ENCODE results near the gene TMEM53.
"Not testable (repeated sequence)": the region's sequence is repeated elsewhere in the genome, so short reads cannot be mapped to it uniquely, and the experiment has no call there.

TMEM53 gene

GRCh38 chr1:44714532-44714931 is 40.3 kb upstream of the TMEM53 start:
- Histone ChIP-seq H3K4me3 (ENCODE audit: low read length) (no peak overlapping the region), H3K9ac (ENCODE audit: low read length) (no peak overlapping the region), H3K27ac (ENCODE audit: low read length) (no peak overlapping the region)

GRCh38 chr1:44713321-44713781 is 39.1 kb upstream of the TMEM53 start:
- no peak overlapping the region for H3K4me3 ChIP-seq (ENCODE audit: low read length)
- H3K36me3 ChIP-seq (ENCODE audit: control insufficient read depth, low read depth, low read length), result no peaks in the 10 kb centered on the region
- H3K9me3 ChIP-seq (ENCODE audit: control insufficient read depth, low read depth, low read length), result no peaks in the 10 kb centered on the region
- no peak overlapping the region for H3K27ac ChIP-seq (ENCODE audit: low read length)
- peaks cover 3% of the 10 kb centered on the region for H3K4me1 ChIP-seq (ENCODE audit: control insufficient read depth, low read depth, low read length)
- no peaks in the 10 kb centered on the region for H3K27me3 ChIP-seq (ENCODE audit: control insufficient read depth, insufficient read depth, low read length)
- H3K9ac ChIP-seq (ENCODE audit: low read length), result no peak overlapping the region

More at GRCh38 chr1:44714532-44714931, 40.3 kb upstream of the TMEM53 start:
- Histone ChIP-seq H3K27me3 (ENCODE audit: control insufficient read depth, insufficient read depth, low read length) (no peaks in the 10 kb centered on the region), H3K36me3 (ENCODE audit: control insufficient read depth, low read depth, low read length) (no peaks in the 10 kb centered on the region), H3K4me1 (ENCODE audit: control insufficient read depth, low read depth, low read length) (peaks cover 3% of the 10 kb centered on the region), H3K9me3 (ENCODE audit: control insufficient read depth, low read depth, low read length) (no peaks in the 10 kb centered on the region)

GRCh38 chr1:44707959-44708831 is 33.9 kb upstream of the TMEM53 start:
- Histone ChIP-seq H3K27me3 (ENCODE audit: control insufficient read depth, insufficient read depth, low read length) (no peaks in the 10 kb centered on the region), H3K36me3 (ENCODE audit: control insufficient read depth, low read depth, low read length) (no peaks in the 10 kb centered on the region), H3K9ac (ENCODE audit: low read length) (no peak overlapping the region), H3K4me3 (ENCODE audit: low read length) (no peak overlapping the region), H3K4me1 (ENCODE audit: control insufficient read depth, low read depth, low read length) (no peaks in the 10 kb centered on the region), H3K9me3 (ENCODE audit: control insufficient read depth, low read depth, low read length) (no peaks in the 10 kb centered on the region), H3K27ac (ENCODE audit: low read length) (no peak overlapping the region)

- no peak overlapping the region for H3K9ac ChIP-seq (ENCODE audit: low read length)
- no peaks in the 10 kb centered on the region for H3K27me3 ChIP-seq (ENCODE audit: control insufficient read depth, insufficient read depth, low read length)
- no peaks in the 10 kb centered on the region for H3K9me3 ChIP-seq (ENCODE audit: control insufficient read depth, low read depth, low read length)
- no peak overlapping the region for H3K4me3 ChIP-seq (ENCODE audit: low read length)
- no peaks in the 10 kb centered on the region for H3K36me3 ChIP-seq (ENCODE audit: control insufficient read depth, low read depth, low read length)
- no peaks in the 10 kb centered on the region for H3K4me1 ChIP-seq (ENCODE audit: control insufficient read depth, low read depth, low read length)
- no peak overlapping the region for H3K27ac ChIP-seq (ENCODE audit: low read length)
Measured at GRCh38 chr1:44707112-44707881, 33.0 kb upstream of the TMEM53 start.

- no peak overlapping the region for H3K4me3 ChIP-seq (ENCODE audit: low read length)
- no peak overlapping the region for H3K27ac ChIP-seq (ENCODE audit: low read length)
- H3K9ac ChIP-seq (ENCODE audit: low read length), result no peak overlapping the region
- no peaks in the 10 kb centered on the region for H3K36me3 ChIP-seq (ENCODE audit: control insufficient read depth, low read depth, low read length)
- no peaks in the 10 kb centered on the region for H3K27me3 ChIP-seq (ENCODE audit: control insufficient read depth, insufficient read depth, low read length)
- no peaks in the 10 kb centered on the region for H3K4me1 ChIP-seq (ENCODE audit: control insufficient read depth, low read depth, low read length)
- no peaks in the 10 kb centered on the region for H3K9me3 ChIP-seq (ENCODE audit: control insufficient read depth, low read depth, low read length)
Measured at GRCh38 chr1:44705938-44706337, 31.7 kb upstream of the TMEM53 start.

- no peaks in the 10 kb centered on the region for H3K9me3 ChIP-seq (ENCODE audit: control insufficient read depth, low read depth, low read length)
- no peaks in the 10 kb centered on the region for H3K4me1 ChIP-seq (ENCODE audit: control insufficient read depth, low read depth, low read length)
- H3K27ac ChIP-seq (ENCODE audit: low read length), result no peak overlapping the region
- no peak overlapping the region for H3K4me3 ChIP-seq (ENCODE audit: low read length)
- no peaks in the 10 kb centered on the region for H3K27me3 ChIP-seq (ENCODE audit: control insufficient read depth, insufficient read depth, low read length)
- no peaks in the 10 kb centered on the region for H3K36me3 ChIP-seq (ENCODE audit: control insufficient read depth, low read depth, low read length)
- H3K9ac ChIP-seq (ENCODE audit: low read length), result no peak overlapping the region
Measured at GRCh38 chr1:44705470-44705869, 31.2 kb upstream of the TMEM53 start.

GRCh38 chr1:44701141-44701573 is 26.9 kb upstream of the TMEM53 start:
- Histone ChIP-seq H3K4me3 (ENCODE audit: low read length) (no peak overlapping the region), H3K4me1 (ENCODE audit: control insufficient read depth, low read depth, low read length) (no peaks in the 10 kb centered on the region), H3K36me3 (ENCODE audit: control insufficient read depth, low read depth, low read length) (no peaks in the 10 kb centered on the region), H3K9ac (ENCODE audit: low read length) (no peak overlapping the region), H3K27me3 (ENCODE audit: control insufficient read depth, insufficient read depth, low read length) (no peaks in the 10 kb centered on the region), H3K27ac (ENCODE audit: low read length) (no peak overlapping the region), H3K9me3 (ENCODE audit: control insufficient read depth, low read depth, low read length) (no peaks in the 10 kb centered on the region)

- H3K9me3 ChIP-seq (ENCODE audit: control insufficient read depth, low read depth, low read length), result no peaks in the 10 kb centered on the region
- H3K36me3 ChIP-seq (ENCODE audit: control insufficient read depth, low read depth, low read length), result no peaks in the 10 kb centered on the region
- H3K27ac ChIP-seq (ENCODE audit: low read length), result no peak overlapping the region
- no peaks in the 10 kb centered on the region for H3K27me3 ChIP-seq (ENCODE audit: control insufficient read depth, insufficient read depth, low read length)
- no peaks in the 10 kb centered on the region for H3K4me1 ChIP-seq (ENCODE audit: control insufficient read depth, low read depth, low read length)
- H3K9ac ChIP-seq (ENCODE audit: low read length), result no peak overlapping the region
- no peak overlapping the region for H3K4me3 ChIP-seq (ENCODE audit: low read length)
Measured at GRCh38 chr1:44700573-44700972, 26.3 kb upstream of the TMEM53 start.

GRCh38 chr1:44699375-44699774 is 25.1 kb upstream of the TMEM53 start:
- H3K9ac ChIP-seq (ENCODE audit: low read length); H3K4me3 ChIP-seq (ENCODE audit: low read length); H3K27ac ChIP-seq (ENCODE audit: low read length); H3K4me1 ChIP-seq (ENCODE audit: control insufficient read depth, low read depth, low read length); H3K9me3 ChIP-seq (ENCODE audit: control insufficient read depth, low read depth, low read length); H3K27me3 ChIP-seq (ENCODE audit: control insufficient read depth, insufficient read depth, low read length); H3K36me3 ChIP-seq (ENCODE audit: control insufficient read depth, low read depth, low read length): not testable (repeated sequence)

GRCh38 chr1:44698138-44698537 is 23.9 kb upstream of the TMEM53 start:
- no peaks in the 10 kb centered on the region for H3K27me3 ChIP-seq (ENCODE audit: control insufficient read depth, insufficient read depth, low read length)
- H3K27ac ChIP-seq (ENCODE audit: low read length), result no peak overlapping the region
- no peaks in the 10 kb centered on the region for H3K4me1 ChIP-seq (ENCODE audit: control insufficient read depth, low read depth, low read length)
- no peak overlapping the region for H3K9ac ChIP-seq (ENCODE audit: low read length)
- H3K9me3 ChIP-seq (ENCODE audit: control insufficient read depth, low read depth, low read length), result no peaks in the 10 kb centered on the region
- no peak overlapping the region for H3K4me3 ChIP-seq (ENCODE audit: low read length)
- no peaks in the 10 kb centered on the region for H3K36me3 ChIP-seq (ENCODE audit: control insufficient read depth, low read depth, low read length)

GRCh38 chr1:44696789-44697345 is 22.6 kb upstream of the TMEM53 start:
- Histone ChIP-seq H3K9me3 (ENCODE audit: control insufficient read depth, low read depth, low read length) (no peaks in the 10 kb centered on the region), H3K4me1 (ENCODE audit: control insufficient read depth, low read depth, low read length) (no peaks in the 10 kb centered on the region), H3K27me3 (ENCODE audit: control insufficient read depth, insufficient read depth, low read length) (no peaks in the 10 kb centered on the region), H3K4me3 (ENCODE audit: low read length) (no peak overlapping the region), H3K36me3 (ENCODE audit: control insufficient read depth, low read depth, low read length) (no peaks in the 10 kb centered on the region), H3K9ac (ENCODE audit: low read length) (no peak overlapping the region), H3K27ac (ENCODE audit: low read length) (no peak overlapping the region)

All from iPS-18a (cell line).